Thoracic aorta (tissue), 2 donors: ENCODE data around the gene TLE1. TPM values are rescaled to one million over a fixed set of nuclear protein-coding genes. Genes with fewer than 3 reads are reported as not detected.

Experiments used
- ATAC-seq: fragments of 150-250 bp; one replicate; pipeline ENCODE4 v1.8.0; 2017; ENCODE audit warnings: low read depth; ENCODE audit not compliant: insufficient number of reproducible peaks, low FRiP score
- DNase-seq: peaks from one replicate; pipeline ENCODE4 v3.0.0-alpha.2; 2020; ENCODE audit warnings: low spot score
- H3K27ac ChIP-seq, 2 donors: fragments of 200-600 bp; sonication (generic); 1 replicate in 1 of 2; 2 replicates in 1 of 2; pipeline ENCODE4 v1.5.1; 2016; ENCODE audit warnings: mild to moderate bottlenecking in 2 of 2, moderate library complexity in 2 of 2
- H3K27me3 ChIP-seq: fragments of 200-600 bp; sonication (generic); replicated peaks from 2 replicates; pipeline ENCODE4 v1.6.0; 2016; ENCODE audit warnings: mild to moderate bottlenecking; ENCODE audit not compliant: insufficient read depth
- H3K36me3 ChIP-seq: fragments of 200-600 bp; sonication (generic); one replicate; pipeline ENCODE4 v1.5.1; 2016
- H3K4me1 ChIP-seq, 2 donors: fragments of 200-600 bp; sonication (generic); 1 replicate in 1 of 2; 2 replicates in 1 of 2; pipeline versions ENCODE4 v1.5.1 to v1.6.0; 2016; ENCODE audit warnings: low read depth in 2 of 2, mild to moderate bottlenecking in 1 of 2; ENCODE audit not compliant: control insufficient read depth in 1 of 2
- H3K4me3 ChIP-seq: fragments of 200-600 bp; sonication (generic); 2 replicates; pipeline ENCODE4 v1.5.1; 2016; ENCODE audit warnings: mild to moderate bottlenecking
- H3K9me3 ChIP-seq: fragments of 200-600 bp; sonication (generic); 2 replicates; pipeline ENCODE4 v1.5.1; 2016
- total RNA-seq, 2 donors: library from RNA; depleted of rRNA; stranded (reverse); fragments of >200 nt; gene quantifications; one replicate each; pipeline versions ENCODE4 v1.1.0 to v1.2.3, GENCODE V29; 2016
- TF ChIP-seq, protein P1 (sequence below): fragments of 200-600 bp; sonication (generic); IDR thresholded peaks from one replicate; pipeline ENCODE4 v1.5.1; 2019; ENCODE audit warnings: antibody characterized with exemption

The TLE1 gene
- total RNA-seq, 2 donors from 2014 or later: 69.7 to 74.1 TPM

DNA sequence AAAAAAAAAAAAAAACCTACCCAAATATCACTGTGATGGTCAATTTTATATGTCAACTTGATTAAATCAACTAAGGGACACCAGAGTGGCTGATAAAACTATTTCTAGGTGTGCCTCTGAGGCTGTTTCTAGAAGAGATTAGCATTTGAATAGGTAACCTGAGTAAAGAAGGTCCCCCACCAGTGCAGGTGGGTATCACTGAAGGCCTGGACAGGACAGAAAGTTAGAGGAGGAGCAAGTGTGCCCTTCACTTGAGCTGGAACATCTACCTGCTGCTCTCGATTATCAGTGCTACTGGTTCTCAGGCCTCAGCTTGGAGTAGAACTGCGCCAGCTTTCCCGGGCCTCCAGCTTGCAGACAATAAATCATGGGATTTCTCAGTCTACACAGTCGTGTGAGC is 88.7 kb downstream of the TLE1 start:
- DNase-seq: no peak
- H3K36me3 ChIP-seq: no peaks in the 10 kb centered on the region
- peaks cover 32 to 76% of the 10 kb centered on the region in 2 donors for H3K4me1 ChIP-seq
- no peak overlapping the region for H3K4me3 ChIP-seq
- ATAC-seq: no peak
- H3K27ac ChIP-seq: peak overlapping the region in 1 of 2 donors; percentile 66
- TF ChIP-seq, protein P1, sequence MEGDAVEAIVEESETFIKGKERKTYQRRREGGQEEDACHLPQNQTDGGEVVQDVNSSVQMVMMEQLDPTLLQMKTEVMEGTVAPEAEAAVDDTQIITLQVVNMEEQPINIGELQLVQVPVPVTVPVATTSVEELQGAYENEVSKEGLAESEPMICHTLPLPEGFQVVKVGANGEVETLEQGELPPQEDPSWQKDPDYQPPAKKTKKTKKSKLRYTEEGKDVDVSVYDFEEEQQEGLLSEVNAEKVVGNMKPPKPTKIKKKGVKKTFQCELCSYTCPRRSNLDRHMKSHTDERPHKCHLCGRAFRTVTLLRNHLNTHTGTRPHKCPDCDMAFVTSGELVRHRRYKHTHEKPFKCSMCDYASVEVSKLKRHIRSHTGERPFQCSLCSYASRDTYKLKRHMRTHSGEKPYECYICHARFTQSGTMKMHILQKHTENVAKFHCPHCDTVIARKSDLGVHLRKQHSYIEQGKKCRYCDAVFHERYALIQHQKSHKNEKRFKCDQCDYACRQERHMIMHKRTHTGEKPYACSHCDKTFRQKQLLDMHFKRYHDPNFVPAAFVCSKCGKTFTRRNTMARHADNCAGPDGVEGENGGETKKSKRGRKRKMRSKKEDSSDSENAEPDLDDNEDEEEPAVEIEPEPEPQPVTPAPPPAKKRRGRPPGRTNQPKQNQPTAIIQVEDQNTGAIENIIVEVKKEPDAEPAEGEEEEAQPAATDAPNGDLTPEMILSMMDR: no peak
- H3K9me3 ChIP-seq: no peaks in the 10 kb centered on the region
- H3K27me3 ChIP-seq: no peaks in the 10 kb centered on the region

DNA sequence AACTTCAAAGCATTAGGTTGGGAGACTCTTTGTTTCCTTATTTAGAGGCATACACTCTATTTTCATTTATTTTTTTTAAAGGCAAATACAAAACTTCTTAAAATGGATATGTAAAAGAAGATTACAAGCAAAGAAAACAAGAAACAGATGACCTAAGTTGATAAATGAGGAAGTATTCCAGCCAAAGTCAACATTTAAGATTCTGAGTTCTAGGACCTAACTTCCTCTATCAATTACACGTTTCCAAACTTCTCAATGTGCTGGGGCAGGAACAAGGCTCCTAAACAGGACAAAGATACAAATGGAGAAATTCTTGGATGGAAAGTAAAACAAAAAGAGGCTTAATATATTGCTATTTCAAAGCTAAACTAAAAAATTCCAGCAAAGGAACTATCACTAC is 89.5 kb downstream of the TLE1 start:
- Histone ChIP-seq H3K36me3 (no peaks in the 10 kb centered on the region), H3K27ac (peak overlapping the region; percentile 66 to 67), H3K27me3 (no peaks in the 10 kb centered on the region), H3K4me1 (peaks cover 35 to 75% of the 10 kb centered on the region in 2 donors), H3K4me3 (no peak overlapping the region), H3K9me3 (no peaks in the 10 kb centered on the region)
- TF ChIP-seq, protein P1: no peak
- DNase-seq: no peak
- ATAC-seq: no peak

DNA sequence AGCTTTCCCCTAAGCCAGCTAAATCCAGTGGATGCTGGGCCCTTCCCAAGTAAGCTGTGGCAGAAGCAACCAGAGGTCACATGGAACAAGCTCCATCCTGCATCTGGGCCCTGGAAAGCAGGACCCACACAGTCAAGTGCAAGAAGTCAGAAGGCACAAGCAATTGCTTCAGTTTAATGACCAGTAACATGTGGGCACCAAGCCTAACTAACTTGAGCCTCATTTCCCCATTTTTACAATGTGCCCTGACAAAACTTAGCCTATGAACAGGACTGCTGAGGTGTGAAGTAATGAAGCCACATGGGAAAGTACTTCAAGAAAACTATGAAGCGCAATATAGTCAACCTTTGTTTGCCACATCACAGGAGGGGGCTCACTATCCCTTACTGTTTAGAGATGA is 90.5 kb downstream of the TLE1 start:
- Histone ChIP-seq H3K4me1 (peaks cover 38 to 75% of the 10 kb centered on the region in 2 donors), H3K9me3 (no peaks in the 10 kb centered on the region), H3K27me3 (no peaks in the 10 kb centered on the region), H3K36me3 (no peaks in the 10 kb centered on the region), H3K27ac (peak overlapping the region; percentile 66 to 67), H3K4me3 (no peak overlapping the region)
- TF ChIP-seq, protein P1: no peak
- DNase-seq: no peak
- no peak for ATAC-seq

DNA sequence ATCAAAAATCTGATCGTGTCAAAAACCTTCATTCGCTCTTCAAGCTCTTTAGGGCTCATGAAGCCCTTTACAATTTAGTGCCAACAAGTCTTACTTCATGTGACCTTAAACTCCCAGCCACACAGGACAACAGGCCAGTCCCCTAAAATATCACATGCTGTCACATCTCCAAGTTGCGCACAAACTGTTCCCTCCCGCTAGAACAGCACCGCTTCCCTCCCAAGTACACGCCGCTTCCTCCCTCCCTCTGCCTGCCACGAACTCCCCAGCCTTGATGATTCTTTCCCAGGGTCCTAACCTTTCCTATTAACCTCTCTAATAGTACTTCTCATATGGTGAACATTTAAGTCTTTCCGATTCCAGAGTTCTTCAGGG is 91.2 kb downstream of the TLE1 start:
- TF ChIP-seq, protein P1: no peak
- Histone ChIP-seq H3K27me3 (no peaks in the 10 kb centered on the region), H3K9me3 (no peaks in the 10 kb centered on the region), H3K36me3 (no peaks in the 10 kb centered on the region), H3K27ac (peak overlapping the region; percentile 66 to 67), H3K4me1 (peaks cover 42 to 82% of the 10 kb centered on the region in 2 donors), H3K4me3 (no peak overlapping the region)
- DNase-seq: no peak
- ATAC-seq: no peak

DNA sequence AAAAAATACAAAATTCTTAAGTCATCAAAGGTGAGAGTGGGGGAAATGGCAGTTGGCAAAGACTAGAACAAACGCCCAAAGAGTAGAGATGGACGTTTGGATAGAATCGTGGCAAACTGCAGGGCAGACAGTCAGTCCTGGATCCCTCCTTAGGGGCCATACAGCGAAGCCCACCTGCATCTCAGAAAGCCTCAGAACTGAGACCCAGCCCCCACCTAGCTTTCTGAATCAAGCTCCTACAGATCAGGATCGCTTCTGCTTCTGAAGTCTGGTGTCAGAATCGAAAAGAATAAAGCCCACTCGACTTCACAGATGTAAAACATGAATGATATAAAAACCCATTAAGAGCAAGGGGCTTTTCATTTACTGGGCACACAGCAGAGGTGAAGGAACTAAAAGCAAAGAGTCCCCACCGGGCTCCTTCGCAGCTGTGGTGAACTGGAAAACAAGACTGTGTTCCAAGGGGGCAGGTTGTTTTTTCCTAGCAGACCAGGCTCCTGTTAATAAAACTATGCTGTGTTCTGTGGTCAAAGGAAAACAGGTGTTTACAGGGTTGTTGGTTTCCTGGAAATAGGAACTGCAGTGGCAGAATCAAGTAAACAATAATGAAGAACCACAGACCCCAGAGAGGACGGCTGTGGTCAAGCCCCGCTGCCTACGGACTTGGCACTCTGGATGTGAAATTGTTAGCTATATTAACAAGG is 91.8 kb downstream of the TLE1 start:
- Histone ChIP-seq H3K9me3 (no peaks in the 10 kb centered on the region), H3K27me3 (no peaks in the 10 kb centered on the region), H3K27ac (peak overlapping the region; percentile 66 to 67), H3K4me1 (peaks cover 48 to 86% of the 10 kb centered on the region in 2 donors), H3K36me3 (no peaks in the 10 kb centered on the region), H3K4me3 (no peak overlapping the region)
- TF ChIP-seq, protein P1: no peak
- ATAC-seq (no peak), DNase-seq (no peak)
